ENCODE results near the gene TAS1R3. TPM values are rescaled to one million over a fixed set of nuclear protein-coding genes. Genes with fewer than 3 reads are reported as not detected.

TAS1R3 gene
- total RNA-seq: 1 to 10 TPM in 2 of 3 donors, under 1 TPM in 1; 0.66 to 1.4 (median 1.3) TPM
- 2.9 TPM for total RNA-seq (2013)

DNA sequence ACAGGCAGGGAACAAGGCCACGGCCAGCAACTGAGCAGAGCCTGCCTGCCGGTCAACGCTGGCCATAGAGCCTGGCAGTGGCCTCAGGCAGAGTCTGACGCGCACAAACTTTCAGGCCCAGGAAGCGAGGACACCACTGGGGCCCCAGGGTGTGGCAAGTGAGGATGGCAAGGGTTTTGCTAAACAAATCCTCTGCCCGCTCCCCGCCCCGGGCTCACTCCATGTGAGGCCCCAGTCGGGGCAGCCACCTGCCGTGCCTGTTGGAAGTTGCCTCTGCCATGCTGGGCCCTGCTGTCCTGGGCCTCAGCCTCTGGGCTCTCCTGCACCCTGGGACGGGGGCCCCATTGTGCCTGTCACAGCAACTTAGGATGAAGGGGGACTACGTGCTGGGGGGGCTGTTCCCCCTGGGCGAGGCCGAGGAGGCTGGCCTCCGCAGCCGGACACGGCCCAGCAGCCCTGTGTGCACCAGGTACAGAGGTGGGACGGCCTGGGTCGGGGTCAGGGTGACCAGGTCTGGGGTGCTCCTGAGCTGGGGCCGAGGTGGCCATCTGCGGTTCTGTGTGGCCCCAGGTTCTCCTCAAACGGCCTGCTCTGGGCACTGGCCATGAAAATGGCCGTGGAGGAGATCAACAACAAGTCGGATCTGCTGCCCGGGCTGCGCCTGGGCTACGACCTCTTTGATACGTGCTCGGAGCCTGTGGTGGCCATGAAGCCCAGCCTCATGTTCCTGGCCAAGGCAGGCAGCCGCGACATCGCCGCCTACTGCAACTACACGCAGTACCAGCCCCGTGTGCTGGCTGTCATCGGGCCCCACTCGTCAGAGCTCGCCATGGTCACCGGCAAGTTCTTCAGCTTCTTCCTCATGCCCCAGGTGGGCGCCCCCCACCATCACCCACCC, at the start of gene TAS1R3:
TSS of gene TAS1R3 (plus strand) at position 213 of the 898 bp plus-strand sequence. CDS start at position 279, 66 bp downstream.
- Histone ChIP-seq H3K27me3 (ENCODE audit: control insufficient read depth, insufficient read depth, low read length) (no peaks in the 10 kb centered on the region), H3K4me1 (ENCODE audit: control insufficient read depth, insufficient read depth, low read length) (peaks cover 2% of the 10 kb centered on the region), H3K4me3 (ENCODE audit: low read length) (no peak within 1 kb of the TSS), H3K9me3 (ENCODE audit: control insufficient read depth, insufficient read depth, low read length) (no peaks in the 10 kb centered on the region), H3K36me3 (ENCODE audit: control insufficient read depth, insufficient read depth, low read length) (peaks cover 3% of the 10 kb centered on the region), H3K27ac (ENCODE audit: low read length) (no peak within 1 kb of the TSS)
- H3K4me3 Mint-ChIP-seq: no peak within 1 kb of the TSS
- H3K9me3 Mint-ChIP-seq: no peaks in the 10 kb centered on the region
- no peaks in the 10 kb centered on the region for H3K27me3 Mint-ChIP-seq (ENCODE audit: low read depth in 2 of 2)
- TF ChIP-seq, protein P1, sequence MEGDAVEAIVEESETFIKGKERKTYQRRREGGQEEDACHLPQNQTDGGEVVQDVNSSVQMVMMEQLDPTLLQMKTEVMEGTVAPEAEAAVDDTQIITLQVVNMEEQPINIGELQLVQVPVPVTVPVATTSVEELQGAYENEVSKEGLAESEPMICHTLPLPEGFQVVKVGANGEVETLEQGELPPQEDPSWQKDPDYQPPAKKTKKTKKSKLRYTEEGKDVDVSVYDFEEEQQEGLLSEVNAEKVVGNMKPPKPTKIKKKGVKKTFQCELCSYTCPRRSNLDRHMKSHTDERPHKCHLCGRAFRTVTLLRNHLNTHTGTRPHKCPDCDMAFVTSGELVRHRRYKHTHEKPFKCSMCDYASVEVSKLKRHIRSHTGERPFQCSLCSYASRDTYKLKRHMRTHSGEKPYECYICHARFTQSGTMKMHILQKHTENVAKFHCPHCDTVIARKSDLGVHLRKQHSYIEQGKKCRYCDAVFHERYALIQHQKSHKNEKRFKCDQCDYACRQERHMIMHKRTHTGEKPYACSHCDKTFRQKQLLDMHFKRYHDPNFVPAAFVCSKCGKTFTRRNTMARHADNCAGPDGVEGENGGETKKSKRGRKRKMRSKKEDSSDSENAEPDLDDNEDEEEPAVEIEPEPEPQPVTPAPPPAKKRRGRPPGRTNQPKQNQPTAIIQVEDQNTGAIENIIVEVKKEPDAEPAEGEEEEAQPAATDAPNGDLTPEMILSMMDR (IDR thresholded peaks at IDR 0.05): no peak
- H3K27ac Mint-ChIP-seq: no peak within 1 kb of the TSS
- H3K36me3 Mint-ChIP-seq: no peaks in the 10 kb centered on the region
- intact Hi-C loops (cut with micrococcal nuclease): no loop called here
- 86% methylated on average over 41 of the region's 41 CpGs for WGBS (ENCODE audit: insufficient coverage)
- no peak for DNase-seq
- ATAC-seq: no peak
- peaks cover 0 to 1% of the 10 kb centered on the region in 2 donors for H3K4me1 Mint-ChIP-seq

DNA sequence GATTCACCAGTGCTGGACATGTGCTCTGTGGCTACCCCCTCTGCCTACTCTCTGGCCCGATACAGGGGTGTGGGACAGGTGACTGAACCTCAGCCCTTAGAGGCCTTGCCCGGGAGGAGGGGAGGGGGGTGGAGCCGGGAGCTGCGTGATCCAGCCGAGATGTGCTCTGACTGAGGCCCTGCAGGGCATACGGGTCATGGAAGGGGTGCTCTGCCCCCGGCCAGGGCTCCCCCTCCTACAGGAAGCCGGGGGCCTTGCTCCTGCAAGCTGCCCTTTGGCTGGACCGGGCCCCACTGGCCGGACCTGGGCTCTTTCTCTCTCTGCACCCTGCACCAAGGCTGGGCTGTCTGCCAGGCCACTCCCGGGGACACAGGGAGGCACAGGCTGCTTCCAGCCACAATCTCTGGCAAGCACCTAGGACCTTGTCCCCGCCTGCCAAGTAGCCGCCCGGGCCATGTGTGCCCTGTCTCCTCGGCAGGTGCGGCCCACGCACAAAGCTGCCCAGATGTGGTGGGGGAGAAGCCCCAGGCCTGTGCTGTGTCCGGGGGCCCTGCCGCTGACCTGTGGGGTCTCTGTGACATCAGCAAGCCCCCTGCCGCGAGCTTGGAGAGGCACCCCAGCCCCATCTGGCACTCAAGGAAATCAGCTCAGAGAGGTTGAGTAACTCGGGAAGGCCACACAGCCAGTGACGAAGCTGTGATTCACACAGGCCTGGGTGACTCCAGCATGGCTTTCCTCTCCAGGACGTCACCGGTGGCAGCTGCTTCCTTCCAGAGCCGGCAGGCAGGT, 49.4 kb upstream of the TAS1R3 start:
- H3K36me3 ChIP-seq (ENCODE audit: control insufficient read depth, insufficient read depth, low read length): no peaks in the 10 kb centered on the region
- H3K27ac Mint-ChIP-seq: no peak overlapping the region
- H3K4me3 ChIP-seq (ENCODE audit: low read length): no peak overlapping the region
- no peak overlapping the region for H3K27ac ChIP-seq (ENCODE audit: low read length)
- no peaks in the 10 kb centered on the region for H3K27me3 Mint-ChIP-seq (ENCODE audit: low read depth in 2 of 2)
- no peaks in the 10 kb centered on the region for H3K4me1 Mint-ChIP-seq
- DNase-seq (no peak), ATAC-seq (no peak)
- H3K4me3 Mint-ChIP-seq: no peak overlapping the region
- no peaks in the 10 kb centered on the region for H3K9me3 ChIP-seq (ENCODE audit: control insufficient read depth, insufficient read depth, low read length)
- TF ChIP-seq, protein P1 (IDR thresholded peaks at IDR 0.05): no peak
- WGBS (ENCODE audit: insufficient coverage): 82% methylated on average over 26 of the region's 26 CpGs
- peaks cover 3% of the 10 kb centered on the region for H3K4me1 ChIP-seq (ENCODE audit: control insufficient read depth, insufficient read depth, low read length)
- no peaks in the 10 kb centered on the region for H3K9me3 Mint-ChIP-seq
- H3K27me3 ChIP-seq (ENCODE audit: control insufficient read depth, insufficient read depth, low read length): no peaks in the 10 kb centered on the region
- no peaks in the 10 kb centered on the region for H3K36me3 Mint-ChIP-seq
- intact Hi-C loops (cut with micrococcal nuclease): no loop called here

DNA sequence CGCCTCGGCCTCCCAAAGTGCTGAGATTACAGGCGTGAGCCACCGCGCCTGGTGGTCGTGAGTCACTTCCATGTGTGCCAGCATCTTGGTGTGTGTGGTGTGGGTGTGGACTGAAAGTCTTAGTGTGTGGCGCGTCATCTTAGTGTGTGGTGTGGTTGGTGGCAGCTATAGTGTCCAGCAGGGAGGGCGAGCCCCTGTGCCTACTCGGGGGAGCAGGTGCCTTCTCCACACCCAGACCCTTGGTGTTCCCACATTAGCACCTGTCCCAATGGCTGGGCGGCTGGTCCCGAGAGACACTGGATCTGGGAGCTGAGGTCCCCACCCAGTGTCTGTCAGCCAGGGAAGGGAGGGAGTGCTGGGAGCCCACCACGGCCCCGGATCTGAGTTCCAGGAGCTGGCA, 48.1 kb upstream of the TAS1R3 start:
- Mint-ChIP-seq H3K4me3 (no peak overlapping the region), H3K4me1 (no peaks in the 10 kb centered on the region), H3K36me3 (no peaks in the 10 kb centered on the region), H3K27ac (no peak overlapping the region), H3K9me3 (no peaks in the 10 kb centered on the region), H3K27me3 (ENCODE audit: low read depth in 2 of 2) (no peaks in the 10 kb centered on the region)
- 83% methylated on average over 12 of the region's 14 CpGs for WGBS (ENCODE audit: insufficient coverage)
- ATAC-seq (peak in 1 of 3 donors; percentile 42), DNase-seq (no peak)
- Histone ChIP-seq H3K9me3 (ENCODE audit: control insufficient read depth, insufficient read depth, low read length) (no peaks in the 10 kb centered on the region), H3K36me3 (ENCODE audit: control insufficient read depth, insufficient read depth, low read length) (no peaks in the 10 kb centered on the region), H3K4me3 (ENCODE audit: low read length) (no peak overlapping the region), H3K27me3 (ENCODE audit: control insufficient read depth, insufficient read depth, low read length) (no peaks in the 10 kb centered on the region), H3K4me1 (ENCODE audit: control insufficient read depth, insufficient read depth, low read length) (peaks cover 3% of the 10 kb centered on the region), H3K27ac (ENCODE audit: low read length) (no peak overlapping the region)
- TF ChIP-seq, protein P1 (IDR thresholded peaks at IDR 0.05): no peak
- intact Hi-C loops (cut with micrococcal nuclease): no loop called here

All from natural killer cell (primary cell).